HG02970 (cell line): Measurements from ENCODE around the gene DGKG.

Source experiments
- ATAC-seq: cut with Tn5 transposase; IDR thresholded peaks from one replicate; pipeline ENCODE4 v1.9.1; 2021; ENCODE audit warnings: mild to moderate bottlenecking, moderate library complexity, moderate number of reproducible peaks; ENCODE audit not compliant: unreplicated experiment, low FRiP score

Gene DGKG

GRCh38 chr3:186368176-186368575 lies 6.1 kb upstream of the DGKG start:
- ATAC-seq: no peak

GRCh38 chr3:186367631-186368030 lies 5.6 kb upstream of the DGKG start:
- ATAC-seq: no peak

- no peak for ATAC-seq
Observed at GRCh38 chr3:186366206-186366605, 4.2 kb upstream of the DGKG start.

- no peak for ATAC-seq
Observed at GRCh38 chr3:186365202-186365974, 3.4 kb upstream of the DGKG start.

- ATAC-seq: no peak
Observed at GRCh38 chr3:186362988-186363387, 954 bp upstream of the DGKG start.

- no peak for ATAC-seq
Observed at GRCh38 chr3:186362537-186362842, 456 bp upstream of the DGKG start.

- no peak for ATAC-seq
Observed at GRCh38 chr3:186361246-186361761, 730 bp downstream of the DGKG start.

- no peak for ATAC-seq
Observed at GRCh38 chr3:186360779-186361178, 1.3 kb downstream of the DGKG start.

- ATAC-seq: no peak
Observed at GRCh38 chr3:186359078-186359477, 3.0 kb downstream of the DGKG start.

GRCh38 chr3:186356152-186356551 lies 5.9 kb downstream of the DGKG start:
- ATAC-seq: no peak

- ATAC-seq: no peak
Observed at GRCh38 chr3:186354100-186354499, 7.9 kb downstream of the DGKG start.

- ATAC-seq: no peak
Observed at GRCh38 chr3:186352369-186352768, 9.7 kb downstream of the DGKG start.

GRCh38 chr3:186342197-186342596 lies 19.8 kb downstream of the DGKG start:
- no peak for ATAC-seq

- no peak for ATAC-seq
Observed at GRCh38 chr3:186340204-186340603, 21.8 kb downstream of the DGKG start.

GRCh38 chr3:186339180-186339918 lies 22.7 kb downstream of the DGKG start:
- no peak for ATAC-seq

GRCh38 chr3:186333256-186333655 lies 28.8 kb downstream of the DGKG start:
- no peak for ATAC-seq

GRCh38 chr3:186330772-186331460 lies 31.1 kb downstream of the DGKG start:
- ATAC-seq: no peak

GRCh38 chr3:186329589-186329988 lies 32.4 kb downstream of the DGKG start:
- ATAC-seq: no peak

- ATAC-seq: no peak
Observed at GRCh38 chr3:186327912-186328487, 34.0 kb downstream of the DGKG start.

GRCh38 chr3:186322761-186323160 lies 39.3 kb downstream of the DGKG start:
- no peak for ATAC-seq

GRCh38 chr3:186321746-186322145 lies 40.3 kb downstream of the DGKG start:
- ATAC-seq: no peak
